NCI-H2171 (cell line): ENCODE measurements around the gene ALDH8A1.

Experiments
- DNase-seq: peaks from one replicate; lab custom pipeline; 2025; lab: John Stamatoyannopoulos, UW

ALDH8A1 gene

GRCh38 chr6:134950482-134950881, 581 bp upstream of the ALDH8A1 start:
- DNase-seq = no peak

GRCh38 chr6:134948691-134949090, 1.2 kb downstream of the ALDH8A1 start:
- DNase-seq = no peak

- no peak for DNase-seq
Observed at GRCh38 chr6:134948142-134948541, 1.8 kb downstream of the ALDH8A1 start.

GRCh38 chr6:134945045-134945444, 4.9 kb downstream of the ALDH8A1 start:
- DNase-seq = no peak

GRCh38 chr6:134943522-134944111, 6.3 kb downstream of the ALDH8A1 start:
- DNase-seq = no peak

- no peak for DNase-seq
Observed at GRCh38 chr6:134938896-134939295, 11.0 kb downstream of the ALDH8A1 start.

GRCh38 chr6:134937426-134937825, 12.5 kb downstream of the ALDH8A1 start:
- no peak for DNase-seq

GRCh38 chr6:134936931-134937330, 13.0 kb downstream of the ALDH8A1 start:
- no peak for DNase-seq

- DNase-seq = no peak
Observed at GRCh38 chr6:134936476-134936875, 13.4 kb downstream of the ALDH8A1 start.

- DNase-seq = no peak
Observed at GRCh38 chr6:134934793-134935485, 15.0 kb downstream of the ALDH8A1 start.

GRCh38 chr6:134932535-134933470, 17.1 kb downstream of the ALDH8A1 start:
- DNase-seq = no peak

GRCh38 chr6:134932098-134932497, 17.8 kb downstream of the ALDH8A1 start:
- DNase-seq = no peak

GRCh38 chr6:134930463-134930862, 19.4 kb downstream of the ALDH8A1 start:
- DNase-seq = no peak

GRCh38 chr6:134928151-134928900, 21.6 kb downstream of the ALDH8A1 start:
- DNase-seq = no peak

- no peak for DNase-seq
Observed at GRCh38 chr6:134925800-134926199, 24.1 kb downstream of the ALDH8A1 start.

GRCh38 chr6:134921721-134922261, 28.1 kb downstream of the ALDH8A1 start:
- DNase-seq = peak; percentile 90

- no peak for DNase-seq
Observed at GRCh38 chr6:134921276-134921675, 28.6 kb downstream of the ALDH8A1 start.

- DNase-seq = no peak
Observed at GRCh38 chr6:134920422-134920821, 29.5 kb downstream of the ALDH8A1 start.

- no peak for DNase-seq
Observed at GRCh38 chr6:134918418-134918961, 31.4 kb downstream of the ALDH8A1 start.

- DNase-seq = no peak
Observed at GRCh38 chr6:134911547-134911946, 38.4 kb downstream of the ALDH8A1 start.

GRCh38 chr6:134910593-134910935, 39.3 kb downstream of the ALDH8A1 start:
- no peak for DNase-seq
